DOHH2 (cell line): ENCODE data around the gene NOMO2.
"Not testable (repeated sequence)": the region's sequence is repeated elsewhere in the genome, so short reads cannot be mapped to it uniquely, and the experiment has no call there.

Source experiments
- EZH2phosphoT487 ChIP-seq: fragments of 200-600 bp; sonication (generic); IDR thresholded peaks from 2 replicates; pipeline ENCODE4 v1.6.1; 2017; ENCODE audit warnings: borderline replicate concordance, mild to moderate bottlenecking, antibody characterized with exemption, low read length, moderate library complexity, mixed read lengths
- TF ChIP-seq, protein P1 (sequence below): fragments of 200-600 bp; sonication (generic); IDR thresholded peaks from one replicate; pipeline ENCODE4 v1.5.1; 2014; ENCODE audit warnings: antibody characterized with exemption, mild to moderate bottlenecking, low read depth, low read length; ENCODE audit not compliant: poor library complexity, severe bottlenecking

DNA sequence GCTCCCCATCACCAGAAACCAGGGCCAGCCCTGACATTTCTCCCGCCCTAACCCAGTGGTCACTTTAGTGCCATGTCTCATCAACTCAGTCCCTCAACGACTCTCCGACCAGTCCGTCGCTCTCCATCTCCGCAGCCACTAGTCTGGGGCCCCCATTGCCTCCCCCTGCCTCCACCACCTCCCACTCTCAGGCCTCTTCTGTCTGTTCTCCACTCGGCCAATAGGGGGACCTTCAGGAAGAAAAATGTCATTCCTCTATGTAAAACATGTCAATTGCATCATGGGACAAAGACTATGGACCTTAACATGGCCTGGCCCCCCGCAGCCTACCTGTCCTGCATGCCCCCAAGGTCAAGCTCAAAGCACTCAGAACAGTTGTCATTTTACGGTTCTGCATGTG lies 39.3 kb downstream of the NOMO2 start:
- TF ChIP-seq, protein P1, sequence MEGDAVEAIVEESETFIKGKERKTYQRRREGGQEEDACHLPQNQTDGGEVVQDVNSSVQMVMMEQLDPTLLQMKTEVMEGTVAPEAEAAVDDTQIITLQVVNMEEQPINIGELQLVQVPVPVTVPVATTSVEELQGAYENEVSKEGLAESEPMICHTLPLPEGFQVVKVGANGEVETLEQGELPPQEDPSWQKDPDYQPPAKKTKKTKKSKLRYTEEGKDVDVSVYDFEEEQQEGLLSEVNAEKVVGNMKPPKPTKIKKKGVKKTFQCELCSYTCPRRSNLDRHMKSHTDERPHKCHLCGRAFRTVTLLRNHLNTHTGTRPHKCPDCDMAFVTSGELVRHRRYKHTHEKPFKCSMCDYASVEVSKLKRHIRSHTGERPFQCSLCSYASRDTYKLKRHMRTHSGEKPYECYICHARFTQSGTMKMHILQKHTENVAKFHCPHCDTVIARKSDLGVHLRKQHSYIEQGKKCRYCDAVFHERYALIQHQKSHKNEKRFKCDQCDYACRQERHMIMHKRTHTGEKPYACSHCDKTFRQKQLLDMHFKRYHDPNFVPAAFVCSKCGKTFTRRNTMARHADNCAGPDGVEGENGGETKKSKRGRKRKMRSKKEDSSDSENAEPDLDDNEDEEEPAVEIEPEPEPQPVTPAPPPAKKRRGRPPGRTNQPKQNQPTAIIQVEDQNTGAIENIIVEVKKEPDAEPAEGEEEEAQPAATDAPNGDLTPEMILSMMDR: not testable (repeated sequence)
- TF ChIP-seq EZH2phosphoT487: not testable (repeated sequence)
